Left lung (tissue), 10 donors: Measurements from ENCODE around the gene DBN1. TPM values are rescaled to one million over a fixed set of nuclear protein-coding genes. Genes with fewer than 3 reads are reported as not detected.
A peak's percentile ranks its signal among the peaks of the same experiment; 100 is the strongest.

Source experiments
- ATAC-seq: fragments of 200-7000 bp; cut with Tn5 transposase; one replicate; pipeline ENCODE4 v1.9.1; 2020; ENCODE audit warnings: moderate library complexity
- DNase-seq, 4 donors: peaks; one replicate each; pipeline ENCODE4 v3.0.0-alpha.2; 2013 to 2020
- H3K27ac ChIP-seq, 2 donors: fragments of 200-600 bp; sonication (generic) in 1 of 2; one replicate each; pipeline versions ENCODE4 v1.5.0 to v1.8.0; 2020 to 2021
- H3K27me3 ChIP-seq, 2 donors: fragments of 200-600 bp; sonication (generic) in 1 of 2; one replicate each; pipeline versions ENCODE4 v1.5.0 to v1.8.0; 2020 to 2021
- H3K36me3 ChIP-seq, 2 donors: fragments of 200-600 bp; sonication (generic) in 1 of 2; one replicate each; pipeline versions ENCODE4 v1.5.0 to v1.8.0; 2020 to 2021
- H3K4me1 ChIP-seq, 2 donors: fragments of 200-600 bp; one replicate each; pipeline ENCODE4 v1.8.0; 2021
- H3K4me3 ChIP-seq, 2 donors: fragments of 200-600 bp; sonication (generic) in 1 of 2; one replicate each; pipeline versions ENCODE4 v1.5.0 to v1.8.0; 2020 to 2021; ENCODE audit warnings: mild to moderate bottlenecking in 1 of 2
- H3K9me3 ChIP-seq, 2 donors: fragments of 200-600 bp; sonication (generic) in 1 of 2; one replicate each; pipeline versions ENCODE4 v1.5.0 to v1.8.0; 2020 to 2021
- CTCF ChIP-seq, 2 donors: fragments of 200-600 bp; sonication (generic) in 1 of 2; IDR thresholded peaks; one replicate each; pipeline versions ENCODE4 v1.5.0 to v1.8.0; 2021; ENCODE audit warnings: antibody characterized with exemption in 2 of 2
- intact Hi-C, 2 donors: fragments of 100-400 bp; cut with DNase I; formaldehyde crosslinking; loops; one replicate each; pipeline versions ENCODE4 v1.11.2 to v1.14.2; 2022
- polyA plus RNA-seq, 6 donors: library from polyadenylated mRNA; unstranded; fragments of 120-200 nt; gene quantifications; one replicate each; pipeline ENCODE4 v1.2.1, GENCODE V29; 2013; ENCODE audit not compliant: insufficient read length in 6 of 6
- total RNA-seq, 2 donors: library from RNA; stranded (reverse); fragmentation: NEBNext Ultra II Directional; extraction: Animal tissue kit (Norgen Biotek cat#: 25700); gene quantifications; one replicate each; pipeline ENCODE4 v1.2.1, GENCODE V29; 2021
- donor health status: DM: no; HTN: yes; CAD: no.
- donor health status: DM: no; HTN: no; CAD: no.

Gene DBN1
- total and polyA plus RNA-seq, 8 donors = 43.2 to 207 (median 148) TPM

GRCh38 chr5:177491983-177492746 lies 18.7 kb upstream of the DBN1 start:
- Histone ChIP-seq H3K4me1 (peaks cover 32 to 62% of the 10 kb centered on the region in 2 donors), H3K27me3 (no peaks in the 10 kb centered on the region), H3K27ac (no peak overlapping the region), H3K4me3 (no peak overlapping the region), H3K9me3 (no peaks in the 10 kb centered on the region), H3K36me3 (peaks cover 0 to 61% of the 10 kb centered on the region in 2 donors)
- TF ChIP-seq CTCF (IDR thresholded peaks at IDR 0.05) = no peak
- intact Hi-C loops = no loop called here
- ATAC-seq = no peak
- DNase-seq = peak in 1 of 4 donors; percentile 76

DNA sequence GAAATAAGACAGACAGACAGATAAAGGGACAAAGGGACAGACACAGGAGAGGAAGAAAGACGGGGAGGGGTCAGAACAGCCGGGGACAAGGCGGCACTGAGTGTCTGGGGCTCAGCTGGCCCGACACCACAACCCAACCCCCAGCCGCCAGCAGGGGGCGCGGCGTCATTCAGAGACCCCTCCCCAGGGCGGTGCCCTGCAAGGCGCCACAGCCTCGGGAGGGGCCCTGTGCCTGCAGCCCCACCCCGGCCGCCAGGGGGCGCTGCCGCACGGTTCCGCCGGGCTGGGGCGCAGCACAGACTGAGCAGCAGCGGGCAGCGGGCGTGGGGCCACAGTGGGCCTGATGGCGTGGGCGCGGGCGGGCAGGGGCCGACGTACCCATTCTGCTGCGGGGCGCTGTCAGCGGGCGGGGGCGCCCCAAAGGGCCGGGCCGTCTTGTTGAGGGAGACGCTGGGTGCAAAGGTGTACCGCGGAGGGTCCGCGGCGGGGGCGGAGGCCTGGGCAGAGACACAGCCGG lies 18.1 kb upstream of the DBN1 start:
- Histone ChIP-seq H3K4me3 (no peak overlapping the region), H3K36me3 (peaks cover 0 to 68% of the 10 kb centered on the region in 2 donors), H3K9me3 (no peaks in the 10 kb centered on the region), H3K4me1 (peaks cover 29 to 59% of the 10 kb centered on the region in 2 donors), H3K27ac (no peak overlapping the region), H3K27me3 (no peaks in the 10 kb centered on the region)
- no peak for ATAC-seq
- TF ChIP-seq CTCF (IDR thresholded peaks at IDR 0.05) = peak; percentile 47 to 69
- intact Hi-C loops = no loop called here
- DNase-seq = peak in 2 of 4 donors; percentile 46 to 85

- peaks cover 24 to 54% of the 10 kb centered on the region in 2 donors for H3K4me1 ChIP-seq
- H3K27ac ChIP-seq = no peak overlapping the region
- H3K36me3 ChIP-seq = peaks cover 0 to 73% of the 10 kb centered on the region in 2 donors
- no peaks in the 10 kb centered on the region for H3K27me3 ChIP-seq
- no peak for ATAC-seq
- no peaks in the 10 kb centered on the region for H3K9me3 ChIP-seq
- peak in 1 of 4 donors; percentile 76 for DNase-seq
- no peak overlapping the region for H3K4me3 ChIP-seq
- no peak for TF ChIP-seq CTCF (IDR thresholded peaks at IDR 0.05)
- intact Hi-C loops = no loop called here
Observed at GRCh38 chr5:177490992-177491391, 17.6 kb upstream of the DBN1 start.

DNA sequence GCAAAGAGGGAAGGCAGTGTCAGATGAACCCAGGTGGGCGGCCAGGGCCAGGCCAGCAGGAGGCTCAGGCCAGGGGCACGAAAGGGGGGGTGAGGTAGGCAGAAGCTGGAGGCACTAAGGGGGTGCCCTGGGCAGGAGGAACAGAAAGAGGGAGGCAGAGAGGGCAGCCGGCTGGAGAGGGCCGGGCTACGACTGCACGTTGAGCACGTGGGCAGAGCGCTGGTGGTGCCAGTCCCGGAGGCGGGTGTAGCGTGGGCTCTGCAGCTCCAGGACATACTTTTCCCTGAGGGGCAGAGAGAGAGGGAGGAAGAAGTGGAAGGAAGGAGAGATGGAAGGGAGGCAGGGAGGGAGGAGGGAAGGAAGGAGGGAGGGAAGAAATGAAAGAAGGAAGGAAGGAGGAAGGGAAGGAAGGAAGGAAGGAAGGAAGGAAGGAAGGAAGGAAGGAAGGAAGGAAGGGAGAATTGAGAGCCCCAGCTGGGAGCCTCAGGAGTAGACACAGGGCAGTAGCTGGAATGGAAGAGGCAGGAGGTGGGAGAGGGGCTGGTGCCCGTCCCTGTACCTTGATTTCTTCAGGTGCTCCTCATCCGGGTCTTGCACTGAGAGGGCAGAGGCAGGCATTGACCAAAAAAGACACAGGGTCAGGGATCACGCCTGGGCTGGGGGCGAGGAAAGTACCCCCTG lies 17.0 kb upstream of the DBN1 start:
- TF ChIP-seq CTCF (IDR thresholded peaks at IDR 0.05) = no peak
- Histone ChIP-seq H3K36me3 (peaks cover 0 to 78% of the 10 kb centered on the region in 2 donors), H3K4me3 (no peak overlapping the region), H3K27me3 (no peaks in the 10 kb centered on the region), H3K27ac (no peak overlapping the region), H3K4me1 (peaks cover 19 to 49% of the 10 kb centered on the region in 2 donors), H3K9me3 (no peaks in the 10 kb centered on the region)
- no peak for DNase-seq
- intact Hi-C loops = no loop called here
- ATAC-seq = no peak

- no peak for ATAC-seq
- peaks cover 0 to 91% of the 10 kb centered on the region in 2 donors for H3K36me3 ChIP-seq
- H3K27me3 ChIP-seq = no peaks in the 10 kb centered on the region
- no peaks in the 10 kb centered on the region for H3K9me3 ChIP-seq
- DNase-seq = peak in 1 of 4 donors; percentile 76
- peaks cover 8 to 37% of the 10 kb centered on the region in 2 donors for H3K4me1 ChIP-seq
- intact Hi-C loops = no loop called here
- TF ChIP-seq CTCF (IDR thresholded peaks at IDR 0.05) = no peak
- no peak overlapping the region for H3K4me3 ChIP-seq
- H3K27ac ChIP-seq = no peak overlapping the region
Observed at GRCh38 chr5:177489119-177489716, 15.8 kb upstream of the DBN1 start.
